Esophagus squamous epithelium (tissue), 4 donors: ENCODE results near the gene RDH13.

Experiments
- CTCF ChIP-seq, 6 experiments: fragments of 450-650 bp in 4 of 6; fragments of 200-600 bp in 2 of 6; sonication (generic) in 2 of 6; IDR thresholded peaks; one replicate each; pipeline ENCODE4 v1.5.1; 2016 to 2019; ENCODE audit warnings: antibody characterized with exemption in 6 of 6, mild to moderate bottlenecking in 4 of 6, moderate library complexity in 4 of 6
- POLR2A ChIP-seq, 4 donors: fragments of 450-650 bp; IDR thresholded peaks; one replicate each; pipeline ENCODE4 v1.6.1; 2017; ENCODE audit warnings: antibody characterized with exemption in 4 of 4, mild to moderate bottlenecking in 4 of 4, moderate library complexity in 3 of 4

- no peak for TF ChIP-seq CTCF (IDR thresholded peaks at IDR 0.05)
- TF ChIP-seq POLR2A (IDR thresholded peaks at IDR 0.05), result no peak
Observed at GRCh38 chr19:55050749-55051532, 12.0 kb downstream of the RDH13 start.
